Dermis microvascular lymphatic vessel endothelial cell (primary cell): ENCODE results near the gene DAPK2. TPM values are rescaled to one million over a fixed set of nuclear protein-coding genes. Genes with fewer than 3 reads are reported as not detected.
A peak's percentile ranks its signal among the peaks of the same experiment; 100 is the strongest.

ENCODE experiments used
- DNase-seq, 2 donors: peaks; one replicate each; pipeline versions ENCODE4 v3.0.0 to v3.0.0-alpha.2; 2010; ENCODE audit warnings: low read depth in 2 of 2
- total RNA-seq: library from RNA; depleted of rRNA; stranded (reverse); fragments of >200 nt; gene quantifications from 2 replicates; pipeline ENCODE4 v1.2.1, GENCODE V29; 2014

DAPK2 gene
- total RNA-seq, 1 donor from 2014 or later = 7.4 TPM

GRCh38 chr15:63870487-63871209 is 175.6 kb downstream of the DAPK2 start:
- DNase-seq = peak; percentile 75 to 88

- no peak for DNase-seq
Measured at GRCh38 chr15:63870043-63870394, 176.3 kb downstream of the DAPK2 start.

- no peak for DNase-seq
Measured at GRCh38 chr15:63869371-63870042, 176.8 kb downstream of the DAPK2 start.

- no peak for DNase-seq
Measured at GRCh38 chr15:63864186-63864585, 182.1 kb downstream of the DAPK2 start.

- DNase-seq = no peak
Measured at GRCh38 chr15:63861946-63862517, 184.3 kb downstream of the DAPK2 start.

- no peak for DNase-seq
Measured at GRCh38 chr15:63860555-63860954, 185.7 kb downstream of the DAPK2 start.

- no peak for DNase-seq
Measured at GRCh38 chr15:63860155-63860554, 186.1 kb downstream of the DAPK2 start.

- DNase-seq = peak; percentile 98
Measured at GRCh38 chr15:63858881-63859280, 187.4 kb downstream of the DAPK2 start.

GRCh38 chr15:63858448-63858847 is 187.8 kb downstream of the DAPK2 start:
- DNase-seq = no peak

- DNase-seq = no peak
Measured at GRCh38 chr15:63857461-63857856, 188.8 kb downstream of the DAPK2 start.

Other genes starting within 250 kb of the DAPK2 start
- 148 and 273 TPM in 2 replicates for gene HERC1, start 212.5 kb downstream of the DAPK2 start, total RNA-seq
- gene CIAO2A, start 47.4 kb upstream of the DAPK2 start, total RNA-seq = 29.2 and 44.4 TPM in 2 replicates
- 33.4 and 47.5 TPM in 2 replicates for gene SNX1, start 49.5 kb upstream of the DAPK2 start, total RNA-seq
- under 0.01 TPM in 2 replicates for gene SNX22, start 105.2 kb upstream of the DAPK2 start, total RNA-seq
- gene PPIB, start 116.5 kb upstream of the DAPK2 start, total RNA-seq = 634 and 667 TPM in 2 replicates